Activated gamma-delta T cell treated with Interleukin-2 at 50 U/mL for 16 hours (primary cell): ENCODE measurements around the gene NPDC1.

Experiments
- DNase-seq: peaks from one replicate; pipeline ENCODE4 v3.0.0-alpha.2; 2020

NPDC1 gene

DNA sequence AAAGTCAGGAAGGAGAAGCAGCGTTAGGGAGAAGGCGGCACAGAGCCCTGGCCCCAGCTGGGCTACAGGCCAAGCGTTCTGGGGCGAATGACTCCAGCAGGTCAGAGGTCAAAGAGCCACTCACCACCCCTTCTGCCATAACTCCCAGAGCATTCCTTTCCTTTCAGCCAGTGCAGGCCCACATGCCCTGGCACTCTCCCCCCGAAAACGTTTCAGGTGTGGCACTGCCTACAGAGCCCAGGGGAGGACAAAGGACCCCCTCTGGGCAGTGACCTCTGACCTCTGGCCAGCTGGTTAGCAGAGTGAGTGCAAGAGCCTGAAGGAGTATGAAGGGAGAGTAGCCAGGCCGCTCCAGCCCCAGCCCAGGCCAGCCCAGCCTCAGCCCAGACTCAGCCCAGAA lies 22.8 kb downstream of the NPDC1 start:
- no peak for DNase-seq

DNA sequence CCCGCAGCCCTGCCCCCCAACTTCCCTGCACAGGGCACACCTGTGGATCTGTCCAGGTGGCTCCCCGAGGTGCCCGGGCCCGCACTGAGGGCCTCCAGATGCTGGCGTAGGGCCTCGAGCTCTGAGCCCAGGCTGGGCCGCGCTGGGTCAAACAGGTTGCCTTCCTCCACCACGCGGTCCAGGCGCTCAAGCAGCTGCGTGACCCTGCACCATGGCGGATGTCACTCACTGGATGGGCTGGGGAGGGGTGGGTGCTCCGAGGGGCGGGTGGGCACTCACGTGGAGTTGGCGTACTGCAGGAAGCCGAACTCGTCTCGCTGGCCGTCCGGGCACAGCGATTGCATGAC lies 23.3 kb downstream of the NPDC1 start:
- no peak for DNase-seq

DNA sequence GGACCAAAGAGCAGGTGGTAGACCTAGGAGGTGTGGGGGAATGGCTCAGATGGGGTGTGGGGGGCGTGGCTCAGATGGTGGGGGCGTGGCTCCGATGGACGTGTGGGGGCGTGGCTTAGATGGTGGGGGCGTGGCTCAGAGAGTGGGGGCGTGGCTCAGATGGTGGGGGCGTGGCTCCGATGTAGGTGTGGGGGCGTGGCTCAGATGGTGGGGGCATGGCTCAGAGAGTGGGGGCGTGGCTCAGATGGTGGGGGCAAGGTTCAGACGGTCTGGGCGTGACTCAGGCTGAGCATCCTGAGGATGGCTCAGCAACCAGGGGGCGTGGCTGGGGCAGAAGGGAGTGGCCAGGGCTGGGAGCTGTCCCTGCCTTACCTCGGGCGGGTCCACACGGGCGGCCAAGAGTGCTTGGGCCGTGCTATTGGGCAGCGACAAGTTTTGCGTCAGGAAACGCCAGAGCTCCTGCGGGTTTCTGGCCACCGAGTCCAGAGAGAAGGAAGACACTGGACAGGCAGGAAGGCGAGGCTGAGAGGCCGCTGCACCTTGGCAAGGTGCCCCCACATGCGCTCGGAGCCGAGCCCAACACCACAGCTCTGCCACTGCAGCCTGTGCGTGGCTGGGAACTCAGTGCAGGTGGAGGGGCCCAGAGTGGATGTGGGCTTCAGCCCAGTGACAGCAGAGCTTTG lies 23.9 kb downstream of the NPDC1 start:
- peak; percentile 56 for DNase-seq

DNA sequence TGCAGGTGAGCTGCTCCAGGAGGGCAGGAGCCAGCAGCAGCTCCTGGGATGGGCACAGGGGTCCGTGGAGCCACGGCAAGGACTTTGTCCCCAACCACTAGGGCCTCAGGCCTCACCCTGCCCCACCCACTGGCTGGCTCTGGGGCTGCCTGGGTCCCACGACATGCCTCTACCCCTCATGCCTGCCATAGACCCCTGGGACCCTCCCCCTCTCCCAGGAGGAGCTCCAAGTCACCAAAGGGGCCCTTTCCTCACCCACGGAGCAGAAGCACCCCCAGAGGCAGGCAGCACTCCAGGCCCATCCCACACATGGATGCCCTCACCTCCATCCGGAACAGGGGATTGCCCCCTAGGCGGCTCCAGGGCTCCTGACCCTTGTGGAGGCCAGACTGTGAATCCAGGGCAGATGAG lies 24.4 kb downstream of the NPDC1 start:
- DNase-seq = no peak

DNA sequence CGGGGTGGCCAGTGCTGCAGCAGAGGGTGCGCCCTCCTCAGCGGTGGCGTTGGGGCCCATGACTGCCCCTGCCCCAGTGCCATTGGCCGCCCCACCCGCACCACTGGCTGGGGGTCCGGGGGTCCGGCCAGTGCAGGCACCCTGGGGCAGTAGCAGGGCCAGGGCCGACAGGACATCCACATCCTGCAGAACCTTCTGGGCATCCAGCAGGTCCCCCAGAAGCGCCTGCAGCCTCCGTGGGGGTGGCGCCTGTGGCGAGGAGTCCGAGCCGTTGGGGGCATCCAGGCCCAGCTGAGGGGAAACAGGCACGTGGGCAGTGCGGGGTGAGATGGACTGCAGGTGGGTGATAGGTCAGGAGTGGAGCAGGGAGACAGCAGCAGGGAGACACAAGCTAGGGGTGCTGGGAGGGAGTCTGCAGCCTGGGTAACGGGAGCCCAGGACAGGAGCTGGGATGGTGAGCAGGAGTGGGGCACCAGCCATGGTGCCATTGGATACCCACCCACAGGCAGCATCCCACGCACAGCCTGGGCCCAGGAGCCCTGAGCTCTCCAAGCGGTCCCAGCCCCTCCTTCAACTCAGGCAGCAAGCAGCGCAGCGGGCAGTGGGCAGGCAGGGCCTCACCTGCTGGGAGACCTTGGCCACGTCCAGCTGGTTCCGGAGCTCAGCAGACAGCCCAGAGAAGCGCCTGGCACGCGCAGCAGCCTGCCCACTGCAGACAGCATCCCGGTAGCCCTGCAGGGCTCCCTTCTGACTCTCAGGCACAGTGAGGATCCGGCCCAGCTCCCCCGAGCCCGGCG lies 25.0 kb downstream of the NPDC1 start:
- DNase-seq = no peak

DNA sequence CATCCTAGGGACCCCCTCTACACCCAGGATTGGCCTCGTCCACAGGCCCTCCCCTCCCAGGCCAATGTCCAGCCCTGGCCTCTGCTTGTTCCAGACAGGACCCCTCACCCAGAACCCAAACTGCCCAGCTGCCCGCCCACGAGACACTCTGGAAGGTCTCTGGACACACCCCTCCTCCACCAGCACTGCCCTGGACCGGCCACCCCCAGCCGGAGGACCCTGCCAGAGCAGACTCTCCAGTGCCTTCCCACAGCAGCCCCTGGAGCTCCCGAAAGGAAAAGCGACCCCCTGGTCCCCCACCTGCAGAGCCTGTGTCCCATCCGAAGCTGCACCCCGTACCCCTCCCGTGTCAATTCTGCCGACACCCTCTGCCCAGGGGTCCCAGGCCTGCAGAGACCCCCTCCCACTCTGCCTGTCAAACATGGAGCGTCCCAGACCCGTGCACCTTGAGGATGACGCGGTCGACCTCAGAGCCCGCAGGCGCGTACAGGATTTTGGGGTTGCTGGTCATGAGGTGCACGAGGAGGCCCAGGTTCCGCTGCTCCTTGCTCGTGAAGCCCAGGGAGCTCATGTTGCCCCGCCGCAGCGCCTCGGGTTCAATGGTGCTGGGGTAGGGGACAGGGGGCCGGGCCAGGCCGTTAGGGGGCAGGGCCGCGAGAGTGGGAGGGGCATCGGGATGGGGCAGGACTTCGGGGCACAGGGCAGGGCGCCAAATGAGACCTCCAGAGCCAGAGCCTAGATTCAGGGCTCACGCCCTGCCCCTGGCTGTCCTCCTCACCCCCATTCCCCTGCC lies 25.9 kb downstream of the NPDC1 start:
- no peak for DNase-seq

DNA sequence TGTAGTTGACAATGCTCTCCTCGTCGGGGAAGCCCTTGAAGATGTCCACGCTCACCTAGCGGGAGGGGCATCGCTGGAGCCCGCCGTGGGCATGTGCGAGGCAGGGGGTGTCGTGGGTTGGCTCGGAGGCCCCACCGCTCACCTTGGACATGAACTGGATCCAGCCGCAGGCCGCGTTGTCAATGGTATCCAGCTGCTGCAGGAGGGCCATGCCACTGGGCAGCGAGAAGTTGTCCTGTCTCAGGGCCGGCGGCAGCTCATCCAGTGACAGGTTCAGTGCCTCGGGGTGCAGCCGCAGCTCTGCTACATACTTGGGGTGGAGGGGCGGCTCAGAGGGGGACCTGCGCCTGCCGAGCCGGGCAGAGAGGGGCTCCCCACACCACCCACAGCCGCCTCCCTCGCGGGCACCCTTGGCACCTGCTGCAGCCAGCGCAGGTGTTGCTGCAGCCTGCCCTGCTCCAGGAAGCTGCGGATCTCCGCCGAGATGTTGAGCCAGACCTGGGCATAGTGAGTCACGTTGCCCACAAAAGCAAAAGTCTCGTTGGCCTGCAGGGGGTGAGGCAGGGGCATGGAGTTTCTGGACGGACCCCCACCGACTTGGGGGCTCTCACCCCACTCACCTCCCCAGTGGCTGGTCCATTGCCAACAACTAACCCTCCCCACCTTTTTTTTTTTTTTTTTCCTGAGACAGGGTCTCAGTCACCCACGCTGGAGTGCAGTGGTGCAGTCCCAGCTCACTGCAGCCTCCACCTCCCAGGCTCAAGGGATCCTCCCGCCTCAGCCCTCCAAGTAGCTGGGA lies 27.0 kb downstream of the NPDC1 start:
- no peak for DNase-seq

DNA sequence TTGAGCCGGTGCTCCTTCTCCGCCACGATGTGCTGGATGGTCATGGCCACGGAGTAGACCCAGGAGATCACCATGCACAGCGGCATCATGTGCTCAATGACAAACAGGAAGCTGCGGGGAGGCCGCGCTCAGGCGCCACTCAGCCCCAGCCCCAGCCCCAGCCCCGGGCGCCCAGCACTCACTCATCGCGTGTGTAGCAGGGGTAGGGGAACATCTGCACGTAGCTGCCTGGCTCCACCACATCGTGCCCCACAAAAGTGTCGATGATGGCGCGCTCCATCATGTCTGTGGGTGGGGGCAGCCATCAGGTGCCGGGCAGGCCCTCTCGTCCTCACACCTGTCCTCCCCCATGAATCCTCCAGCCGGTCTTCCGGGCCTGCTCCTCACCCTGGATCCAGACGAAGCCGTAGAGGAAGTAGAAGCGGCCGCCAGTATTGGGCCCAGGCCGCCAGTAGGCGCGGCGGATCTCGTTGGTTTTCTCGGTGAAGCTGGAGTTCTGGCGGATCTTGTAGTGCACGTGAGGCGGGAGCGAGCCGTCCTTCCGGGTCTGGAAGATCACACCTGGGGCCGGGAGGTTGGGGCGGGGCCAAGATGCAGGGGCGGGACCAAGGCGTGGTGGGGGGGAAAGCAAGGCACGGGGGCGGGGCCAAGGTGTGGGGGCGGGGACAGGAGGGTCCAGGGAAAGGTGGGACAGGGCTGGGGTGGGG lies 28.0 kb downstream of the NPDC1 start:
- DNase-seq = no peak

DNA sequence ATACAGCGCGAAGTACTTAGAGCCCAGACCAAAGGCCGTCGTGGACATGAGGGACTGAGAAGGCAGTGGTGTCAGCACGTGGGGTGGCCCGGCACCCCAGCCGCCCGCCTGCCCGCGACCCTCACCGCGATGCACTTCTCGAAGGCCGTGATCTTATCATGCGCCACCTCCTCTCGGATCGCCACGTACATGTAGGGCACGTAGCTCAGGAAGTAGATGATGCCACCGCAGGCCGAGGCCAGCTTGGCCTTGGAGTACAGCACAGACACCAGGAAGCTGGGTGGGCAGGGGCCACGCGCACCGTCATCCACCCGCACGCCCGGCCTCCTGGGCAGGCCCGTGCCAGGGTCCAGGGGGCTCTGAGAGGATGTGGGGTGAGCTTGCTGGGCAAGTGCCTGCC lies 28.9 kb downstream of the NPDC1 start:
- DNase-seq = no peak

DNA sequence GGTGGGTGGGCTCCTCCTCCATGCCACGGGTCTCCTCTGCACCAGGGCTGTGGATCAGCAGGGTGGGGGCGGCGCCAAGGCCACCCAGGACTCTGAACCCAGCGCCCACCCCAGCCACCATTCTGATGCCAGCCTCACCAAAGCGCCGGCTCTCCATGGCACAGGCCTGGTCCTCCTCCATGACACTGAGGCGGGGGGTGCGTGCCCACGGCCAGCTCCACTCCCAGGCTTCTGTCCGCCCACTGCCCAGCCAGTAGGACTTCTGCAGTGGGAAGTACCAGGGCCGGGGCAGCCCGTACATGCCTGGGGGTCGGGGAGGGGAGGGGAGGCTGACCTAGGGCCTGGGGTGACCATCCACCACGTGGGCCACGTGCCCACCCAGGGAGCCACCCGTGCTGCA lies 29.5 kb downstream of the NPDC1 start:
- DNase-seq = no peak

DNA sequence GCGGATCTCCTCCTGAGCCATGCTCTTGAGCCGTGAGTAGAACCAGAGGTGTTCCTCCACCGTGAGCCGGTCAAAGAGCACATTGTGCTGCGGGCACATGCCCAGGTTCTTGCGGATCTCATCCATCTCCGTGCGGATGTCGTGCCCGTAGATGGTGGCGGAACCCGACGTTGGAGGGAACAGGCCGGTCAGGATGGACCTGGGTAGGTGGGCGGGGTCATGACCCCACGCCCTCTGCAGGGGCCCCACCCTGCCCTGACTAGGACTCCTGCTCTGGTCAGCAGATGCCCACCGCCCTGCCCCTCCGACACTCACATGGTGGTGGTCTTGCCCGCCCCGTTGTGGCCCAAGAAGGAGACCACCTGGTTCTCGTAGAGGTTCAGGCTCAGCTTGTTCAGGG lies 30.0 kb downstream of the NPDC1 start:
- no peak for DNase-seq

DNA sequence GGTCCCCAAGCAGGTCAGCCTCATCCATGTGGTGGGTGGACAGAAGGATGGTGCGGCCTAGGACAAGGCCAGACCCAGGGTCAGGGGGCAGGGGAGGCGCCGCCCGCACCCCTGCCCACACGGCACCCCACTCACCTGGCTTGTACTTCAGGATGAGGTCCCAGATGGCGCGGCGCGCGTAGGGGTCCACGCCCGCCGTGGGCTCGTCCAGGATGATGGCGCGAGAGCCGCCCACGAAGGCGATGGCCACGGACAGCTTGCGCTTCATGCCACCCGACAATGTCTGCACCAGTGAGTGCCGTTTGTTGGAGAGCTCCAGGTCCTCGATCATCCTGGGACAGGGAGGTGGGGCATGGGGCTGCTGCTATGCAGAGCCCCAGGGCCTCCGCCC lies 30.4 kb downstream of the NPDC1 start:
- no peak for DNase-seq

DNA sequence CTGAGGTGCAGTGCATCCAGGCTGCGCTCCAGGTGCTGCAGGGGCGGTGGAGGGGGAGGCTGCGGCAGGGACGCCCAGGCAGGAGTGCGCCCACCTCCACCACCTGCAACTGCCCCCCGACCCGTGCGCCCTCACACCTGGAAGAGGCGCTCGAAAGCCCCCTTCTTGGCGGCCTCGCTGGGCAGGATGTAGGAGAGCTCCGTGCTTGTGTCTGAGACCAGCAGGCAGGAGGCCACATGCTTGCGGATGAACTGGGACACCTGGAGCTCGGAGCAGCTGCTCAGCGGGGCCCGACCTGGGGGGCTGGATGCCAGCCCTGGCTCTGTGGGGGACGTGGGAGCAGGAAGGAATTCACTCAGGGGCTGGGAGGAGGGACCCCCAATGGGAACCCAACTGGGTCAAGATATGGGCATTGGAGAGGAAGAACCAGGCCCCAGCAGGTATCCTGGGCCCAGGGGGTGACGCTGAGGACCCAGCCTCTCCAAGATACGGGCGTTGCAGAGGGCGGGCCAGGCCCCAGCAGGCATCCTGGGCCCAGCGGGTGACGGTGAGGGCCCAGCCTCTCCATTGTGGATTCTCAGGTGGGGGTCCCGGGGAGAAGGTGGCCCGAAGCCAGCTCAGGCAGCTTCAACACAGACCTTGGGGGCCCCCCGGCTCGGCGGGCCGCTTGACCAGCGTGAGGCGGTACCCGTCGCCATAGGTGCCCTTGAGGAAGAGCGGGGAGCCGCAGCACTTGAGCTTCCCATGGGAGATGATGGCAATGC lies 31.0 kb downstream of the NPDC1 start:
- DNase-seq = no peak

DNA sequence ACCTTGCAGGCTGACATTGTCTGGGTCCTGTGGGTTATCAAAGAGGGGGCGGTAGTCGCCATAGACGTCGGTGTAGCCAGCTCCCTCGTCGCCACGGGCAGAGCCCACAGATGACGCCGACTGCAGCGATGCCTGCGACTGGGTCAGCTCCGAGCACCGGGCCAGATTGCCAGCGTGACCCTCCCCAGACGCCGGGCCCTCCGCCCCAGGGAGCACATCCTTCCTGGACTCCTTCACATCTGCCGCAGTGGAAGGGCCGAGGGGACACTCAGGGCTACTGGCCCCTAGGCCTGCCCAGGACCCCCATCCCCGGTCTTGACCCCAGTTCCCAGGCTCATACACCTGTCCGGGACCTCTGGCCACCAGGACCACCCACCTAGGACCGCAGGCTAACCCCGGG lies 31.8 kb downstream of the NPDC1 start:
- no peak for DNase-seq

DNA sequence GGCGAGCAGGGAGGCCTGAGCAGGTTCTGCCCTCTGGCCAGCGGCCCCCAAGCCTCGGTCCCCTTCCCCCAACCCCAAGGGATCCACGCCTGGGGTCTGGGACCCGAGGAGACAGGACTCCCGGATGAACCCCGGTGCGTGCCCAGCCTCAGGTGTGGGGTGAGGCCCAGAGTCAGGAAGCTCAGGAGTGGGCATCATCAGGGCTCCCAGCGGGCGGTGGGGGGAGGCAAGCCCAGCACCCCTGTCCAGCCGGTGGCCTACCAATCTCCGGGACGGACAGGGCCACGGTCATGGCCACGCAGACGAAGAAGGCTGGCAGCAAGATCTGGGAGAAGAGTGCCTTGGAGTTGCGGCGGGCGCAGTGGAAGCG lies 32.4 kb downstream of the NPDC1 start:
- no peak for DNase-seq

DNA sequence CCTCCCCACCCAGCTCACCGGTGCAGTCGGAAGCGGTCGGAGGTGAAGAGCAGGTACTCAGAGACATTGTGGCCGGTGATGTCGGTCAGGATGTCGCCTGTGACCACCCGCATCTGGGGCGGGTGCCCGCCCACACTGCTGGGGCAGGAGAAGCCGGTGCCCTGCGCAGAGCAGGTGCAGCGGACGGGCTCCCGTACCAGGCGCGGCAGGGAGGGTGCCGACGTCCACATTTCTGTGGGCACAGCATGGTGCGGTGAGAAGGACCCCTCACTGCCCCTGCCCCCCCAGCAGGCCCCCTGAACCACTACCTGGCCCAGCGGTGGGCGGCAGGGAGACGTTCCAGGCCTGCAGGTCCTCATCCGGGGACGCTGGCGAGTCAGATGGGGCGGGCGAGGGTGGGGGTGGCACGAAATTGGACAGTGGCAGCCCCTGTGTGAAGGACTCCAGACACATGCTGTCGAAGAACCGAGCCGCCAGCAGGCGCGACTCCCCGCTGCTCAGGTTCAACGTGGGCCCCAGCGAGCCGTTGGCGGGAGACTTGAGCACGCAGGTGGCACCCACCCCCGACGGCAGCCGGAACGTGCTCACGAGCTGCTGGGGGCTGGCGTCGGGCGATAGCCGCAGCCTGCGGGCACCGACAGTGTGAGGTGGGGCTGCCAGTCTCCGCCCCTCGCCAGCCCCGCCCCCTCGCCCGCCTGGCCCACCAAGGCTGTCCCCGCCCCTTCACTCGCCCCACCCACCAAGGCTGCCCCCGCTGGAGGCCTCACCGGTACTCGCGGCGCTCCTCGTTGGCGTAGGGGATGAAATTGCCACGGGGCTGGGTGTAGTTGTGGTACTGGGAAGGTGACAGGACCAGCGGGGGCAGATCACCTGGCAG lies 33.0 kb downstream of the NPDC1 start:
- no peak for DNase-seq

DNA sequence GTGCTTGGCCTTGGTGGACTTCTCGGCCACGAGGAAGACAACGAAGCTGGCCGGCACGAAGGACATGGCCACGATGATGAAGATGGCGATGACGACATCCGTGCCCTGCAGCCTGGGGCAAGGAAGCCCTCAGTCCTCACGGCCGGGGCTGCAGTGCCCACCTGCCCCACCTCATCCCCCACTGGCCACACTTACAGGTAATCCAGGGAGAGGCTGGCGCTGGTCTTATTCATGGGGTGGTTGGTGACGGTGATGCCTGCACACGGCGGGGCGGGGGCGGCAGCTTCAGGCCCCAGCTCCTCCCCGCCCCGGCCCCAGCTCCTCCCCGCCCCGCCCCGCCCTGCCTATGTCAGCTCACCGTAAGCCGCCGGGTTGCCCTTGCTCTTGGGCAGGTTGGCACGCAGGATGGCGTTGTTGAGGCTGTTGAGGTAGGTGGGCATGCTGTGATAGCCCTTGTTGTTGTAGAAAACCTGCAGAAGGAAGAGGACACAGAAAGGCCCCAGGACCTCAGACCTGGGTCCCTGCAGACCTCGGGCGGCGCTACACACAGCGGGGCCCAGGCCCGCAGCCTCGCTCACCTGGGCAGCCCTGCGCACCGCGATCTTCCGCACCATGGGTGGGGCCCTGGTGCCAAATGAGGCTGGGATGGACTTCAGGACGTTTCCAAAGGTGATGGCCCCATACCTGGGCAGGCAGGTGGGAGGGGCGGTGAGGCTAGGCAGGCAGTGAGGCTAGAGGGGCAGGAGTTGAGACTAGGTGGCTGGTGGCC lies 33.9 kb downstream of the NPDC1 start:
- no peak for DNase-seq

DNA sequence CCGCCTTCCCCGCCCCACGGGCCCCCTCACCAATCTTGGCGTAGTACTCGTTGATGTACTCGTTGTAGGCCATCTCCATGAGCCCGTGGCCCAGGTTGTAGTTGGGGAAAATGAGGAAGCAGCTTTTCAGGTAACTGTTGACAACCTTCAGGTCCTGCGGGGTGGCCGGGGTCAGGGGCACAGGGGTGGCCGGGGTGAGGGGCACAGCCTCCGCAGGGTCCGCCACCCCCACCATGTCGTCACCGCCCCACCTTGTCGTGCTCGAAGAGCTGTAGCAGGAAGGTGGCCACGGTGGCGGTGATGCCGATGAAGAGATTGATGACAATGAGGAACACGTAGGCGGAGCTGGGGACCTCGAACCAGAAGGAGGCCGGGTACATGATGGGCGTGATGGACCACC lies 34.8 kb downstream of the NPDC1 start:
- DNase-seq = no peak

DNA sequence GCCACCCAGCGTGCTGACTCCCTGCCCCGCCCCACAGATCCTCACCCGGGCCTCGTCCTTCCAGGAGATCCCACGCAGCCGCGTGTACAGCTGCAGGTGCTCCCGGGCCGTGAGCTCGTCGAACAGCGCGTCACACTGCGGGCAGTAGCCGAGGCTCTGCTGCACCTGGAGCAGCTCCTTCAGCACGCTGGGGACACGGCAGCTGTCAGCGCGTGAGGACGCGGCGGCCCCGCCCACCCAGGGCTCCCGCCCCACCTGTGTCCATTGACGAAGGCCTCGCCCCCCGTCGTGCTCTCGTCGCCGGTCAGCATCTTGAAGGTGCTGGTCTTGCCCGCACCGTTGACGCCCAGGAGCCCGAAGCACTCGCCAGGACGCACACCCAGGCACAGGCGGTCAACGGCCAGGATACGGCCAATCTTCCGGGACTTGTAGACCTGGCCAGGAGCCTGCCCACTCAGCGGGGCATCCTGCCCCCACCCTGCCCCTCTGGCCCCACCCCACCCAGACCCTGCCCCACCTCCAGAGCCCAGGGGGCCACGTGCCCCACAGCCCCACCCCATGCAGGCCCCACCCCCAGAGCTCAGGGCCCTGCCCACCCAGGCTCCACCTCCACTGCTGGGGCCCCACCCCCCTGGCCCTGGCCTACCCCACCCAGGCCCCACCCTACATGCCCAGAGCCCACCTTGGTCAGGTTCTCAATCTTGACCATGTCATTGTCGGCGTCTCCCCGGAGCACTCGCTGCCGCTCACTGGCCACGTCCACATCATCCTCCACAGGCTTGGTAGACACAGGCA lies 35.8 kb downstream of the NPDC1 start:
- DNase-seq = no peak
